H1 (cell line): ENCODE data around the gene NUP155. TPM values are rescaled to one million over a fixed set of nuclear protein-coding genes. Genes with fewer than 3 reads are reported as not detected.

ENCODE experiments used
- CTCF ChIA-PET: fragments of 300-600 bp; sonication (Branson Sonifier 250); formaldehyde crosslinking; loops from one replicate; lab custom pipeline; 2021; ENCODE audit not compliant: partially characterized antibody; lab: Charles Lee
- POLR2A ChIA-PET: fragments of 300-600 bp; sonication (Branson Sonifier 250); formaldehyde crosslinking; loops from one replicate; lab custom pipeline; 2021; ENCODE audit warnings: inconsistent platforms; ENCODE audit not compliant: partially characterized antibody; lab: Charles Lee
- DNase-seq, 2 experiments: peaks; one replicate each; pipeline versions ENCODE4 v3.0.0 to v3.0.0-alpha.2; 2010 to 2022; ENCODE audit warnings: low spot score in 2 of 2, low read depth in 1 of 2, mixed read lengths in 1 of 2
- FAIRE-seq: peaks from 2 replicates; lab custom pipeline; 2011; peaks lifted over from hg19 to GRCh38; lab: Jason Lieb, UNC
- H2AFZ ChIP-seq: 2 replicates; pipeline ENCODE4 v1.8.1; 2012; ENCODE audit warnings: low read length, inconsistent platforms
- H2AK5ac ChIP-seq: 2 replicates; pipeline ENCODE4 v1.6.1; 2013; ENCODE audit warnings: low read depth, low read length
- H2BK120ac ChIP-seq: replicated peaks from 2 replicates; pipeline ENCODE3; 2013; ENCODE audit warnings: low read depth, low read length, inconsistent platforms
- H2BK12ac ChIP-seq: 2 replicates; pipeline ENCODE4 v1.6.1; 2013; ENCODE audit warnings: low read depth, low read length
- H2BK15ac ChIP-seq: 2 replicates; pipeline ENCODE4 v1.6.1; 2013; ENCODE audit warnings: low read length
- H2BK20ac ChIP-seq: 2 replicates; pipeline ENCODE4 v1.6.1; 2013; ENCODE audit warnings: low read length
- H2BK5ac ChIP-seq: 2 replicates; pipeline ENCODE4 v1.6.1; 2013; ENCODE audit warnings: low read depth, low read length
- H3K14ac ChIP-seq: 2 replicates; pipeline ENCODE4 v1.6.1; 2013; ENCODE audit warnings: inconsistent platforms; ENCODE audit not compliant: insufficient read length
- H3K18ac ChIP-seq: 2 replicates; pipeline ENCODE4 v1.6.1; 2013; ENCODE audit warnings: low read length; ENCODE audit errors: extremely low read depth
- H3K23ac ChIP-seq: 2 replicates; pipeline ENCODE4 v1.6.1; 2013; ENCODE audit warnings: inconsistent platforms; ENCODE audit not compliant: insufficient read length
- H3K23me2 ChIP-seq: 2 replicates; pipeline ENCODE4 v1.6.1; 2013; ENCODE audit warnings: low read depth, low read length
- H3K27ac ChIP-seq: 2 replicates; pipeline ENCODE4 v1.6.1; 2011; ENCODE audit warnings: low read depth, low read length, inconsistent platforms
- H3K27me3 ChIP-seq, 4 experiments: replicated peaks in 1 of 4; 1 replicate in 1 of 4; 2 replicates in 3 of 4; pipeline versions ENCODE4 v1.6.1 to v1.8.1; 2011 to 2013; ENCODE audit warnings: low read length in 3 of 4, mild to moderate bottlenecking in 3 of 4, inconsistent platforms in 2 of 4, mixed read lengths in 2 of 4, moderate library complexity in 1 of 4; ENCODE audit not compliant: control insufficient read depth in 3 of 4, insufficient read depth in 3 of 4; ENCODE audit errors: extremely low read depth in 1 of 4
- H3K36me3 ChIP-seq, 4 experiments: 2 replicates each; pipeline versions ENCODE4 v1.6.1 to v1.8.1; 2011 to 2013; ENCODE audit warnings: mild to moderate bottlenecking in 4 of 4, low read length in 3 of 4, moderate library complexity in 2 of 4, control low read depth in 1 of 4, inconsistent platforms in 1 of 4; ENCODE audit not compliant: insufficient read depth in 4 of 4, control insufficient read depth in 2 of 4
- H3K4ac ChIP-seq: replicated peaks from 2 replicates; pipeline ENCODE3; 2013; ENCODE audit warnings: low read length, low read depth, mixed read lengths, inconsistent platforms; ENCODE audit not compliant: insufficient read length
- H3K4me1 ChIP-seq, 4 experiments: replicated peaks in 1 of 4; 1 replicate in 1 of 4; 2 replicates in 3 of 4; pipeline versions ENCODE4 v1.6.1 to v1.8.1; 2011 to 2013; ENCODE audit warnings: low read length in 3 of 4, inconsistent platforms in 2 of 4, mixed read lengths in 1 of 4; ENCODE audit not compliant: insufficient read depth in 4 of 4, control insufficient read depth in 3 of 4
- H3K4me2 ChIP-seq, 2 experiments: 2 replicates each; pipeline versions ENCODE4 v1.6.1 to v1.8.1; 2011 to 2013; ENCODE audit warnings: low read depth in 2 of 2, low read length in 2 of 2, control low read depth in 1 of 2, inconsistent platforms in 1 of 2, mild to moderate bottlenecking in 1 of 2; ENCODE audit not compliant: insufficient read depth in 1 of 2
- H3K4me3 ChIP-seq, 4 experiments: fragments of 200-600, 300-600 bp in 1 of 4; sonication (generic), shearing (Covaris generic), sonication (Bioruptor Twin) in 1 of 4; 2 replicates each; pipeline versions ENCODE4 v1.5.1 to v1.8.1; 2011 to 2016; ENCODE audit warnings: low read length in 4 of 4, low read depth in 3 of 4, control low read depth in 2 of 4, inconsistent platforms in 2 of 4, mild to moderate bottlenecking in 2 of 4, mixed read lengths in 1 of 4, moderate library complexity in 1 of 4; ENCODE audit not compliant: insufficient read depth in 2 of 4; ENCODE audit errors: extremely low read depth in 1 of 4
- H3K56ac ChIP-seq: replicated peaks from 2 replicates; pipeline ENCODE3; 2013; ENCODE audit warnings: low read depth, mild to moderate bottlenecking, mixed read lengths, low read length, inconsistent platforms; ENCODE audit not compliant: insufficient read length
- H3K79me1 ChIP-seq: 2 replicates; pipeline ENCODE4 v1.6.1; 2013; ENCODE audit warnings: low read depth, low read length, control low read depth
- H3K79me2 ChIP-seq, 2 experiments: 2 replicates each; pipeline versions ENCODE4 v1.6.1 to v1.8.1; 2012 to 2013; ENCODE audit warnings: low read length in 2 of 2, mild to moderate bottlenecking in 2 of 2, inconsistent platforms in 1 of 2; ENCODE audit not compliant: insufficient read depth in 2 of 2, control insufficient read depth in 1 of 2
- H3K9ac ChIP-seq, 4 experiments: replicated peaks in 1 of 4; 1 replicate in 1 of 4; 2 replicates in 3 of 4; pipeline versions ENCODE4 v1.6.1 to v1.8.1; 2011 to 2013; ENCODE audit warnings: low read depth in 3 of 4, low read length in 3 of 4, control low read depth in 2 of 4, mild to moderate bottlenecking in 2 of 4, moderate library complexity in 2 of 4, inconsistent platforms in 1 of 4; ENCODE audit errors: extremely low read depth in 1 of 4
- H3K9me3 ChIP-seq, 2 experiments: 2 replicates each; pipeline versions ENCODE4 v1.6.1 to v1.8.1; 2012 to 2013; ENCODE audit warnings: mild to moderate bottlenecking in 2 of 2, moderate library complexity in 2 of 2, control low read depth in 1 of 2, inconsistent platforms in 1 of 2, low read depth in 1 of 2, low read length in 1 of 2, mixed read lengths in 1 of 2; ENCODE audit not compliant: insufficient read depth in 2 of 2
- H4K20me1 ChIP-seq, 2 experiments: replicated peaks in 1 of 2; 2 replicates each; pipeline versions ENCODE3 to v1.8.1; 2011 to 2013; ENCODE audit warnings: inconsistent platforms in 2 of 2, low read length in 2 of 2, mild to moderate bottlenecking in 1 of 2; ENCODE audit not compliant: insufficient read depth in 2 of 2, control insufficient read depth in 1 of 2
- H4K5ac ChIP-seq: 2 replicates; pipeline ENCODE4 v1.6.1; 2013; ENCODE audit warnings: low read length, low read depth, mixed read lengths, inconsistent platforms; ENCODE audit not compliant: insufficient read length
- H4K8ac ChIP-seq: 2 replicates; pipeline ENCODE4 v1.8.0; 2013; ENCODE audit warnings: mild to moderate bottlenecking, moderate library complexity, low read length, inconsistent platforms; ENCODE audit not compliant: insufficient read depth; ENCODE audit errors: extremely low read depth
- H4K91ac ChIP-seq: replicated peaks from 2 replicates; pipeline ENCODE3; 2013; ENCODE audit warnings: low read length, mixed read lengths, inconsistent platforms; ENCODE audit not compliant: insufficient read length
- EP300 ChIP-seq, 2 experiments: IDR thresholded peaks; 1 replicate in 1 of 2; 2 replicates in 1 of 2; pipeline ENCODE4 v1.6.1; 2011 to 2012; ENCODE audit warnings: low read depth in 2 of 2, low read length in 2 of 2, mild to moderate bottlenecking in 2 of 2, borderline replicate concordance in 1 of 2, inconsistent platforms in 1 of 2, moderate library complexity in 1 of 2
- NANOG ChIP-seq: IDR thresholded peaks from 2 replicates; pipeline ENCODE4 v1.6.1; 2011; ENCODE audit warnings: low read length, low read depth, mild to moderate bottlenecking, inconsistent platforms; ENCODE audit not compliant: insufficient read depth, poor library complexity, severe bottlenecking
- WGBS, 2 experiments: shearing (Covaris generic) in 1 of 2; methylation state at CpG; one replicate each; pipeline versions ENCODE4 v1.1.6 to v1.1.7; 2013 to 2015; ENCODE audit warnings: low lambda C conversion rate in 2 of 2, mixed read lengths in 2 of 2, inconsistent platforms in 1 of 2, low coverage in 1 of 2, missing lambda C conversion rate in 1 of 2; ENCODE audit not compliant: insufficient replicate concordance in 2 of 2, insufficient coverage in 1 of 2, insufficient read length in 1 of 2; ENCODE audit errors: extremely low coverage in 1 of 2, missing lambda C conversion rate in 1 of 2; 5-methylcytosine and 5-hydroxymethylcytosine counted together
- polyA plus RNA-seq, 7 experiments: library from polyadenylated mRNA; depleted of rRNA in 3 of 7; stranded (reverse) in 5 of 7; unstranded in 2 of 7; fragments of >200 nt in 5 of 7; fragments of 200-250 nt in 2 of 7; gene quantifications; 1 replicate in 5 of 7; 2 replicates in 1 of 7; 4 replicates in 1 of 7; pipeline versions ENCODE4 v1.2.1 to v1.2.3, GENCODE V29; 2011 to 2013; ENCODE audit warnings: missing spikeins in 2 of 7, mixed read lengths in 2 of 7
- total RNA-seq: library from RNA; stranded (reverse); fragmentation: NEBNext Ultra II Directional; extraction: Animal tissue kit (Norgen Biotek cat#: 25700); gene quantifications from 2 replicates; pipeline ENCODE4 v1.2.1, GENCODE V29; 2021
- TF ChIP-seq, protein P1 (sequence below), 3 experiments: IDR thresholded peaks; 1 replicate in 2 of 3; 2 replicates in 1 of 3; pipeline versions ENCODE4 v1.5.1 to v1.6.1; 2011; ENCODE audit warnings: low read length in 3 of 3, mild to moderate bottlenecking in 3 of 3, inconsistent platforms in 2 of 3, low read depth in 1 of 3, moderate library complexity in 1 of 3; ENCODE audit not compliant: insufficient read depth in 1 of 3; ENCODE audit errors: control extremely low read depth in 1 of 3

The NUP155 gene
- total and polyA plus RNA-seq, 2 of the 8 experiments (the other 6 are each of a cell fraction or from before 2014, with no cell fraction given), result 27.1 to 91.6 TPM

DNA sequence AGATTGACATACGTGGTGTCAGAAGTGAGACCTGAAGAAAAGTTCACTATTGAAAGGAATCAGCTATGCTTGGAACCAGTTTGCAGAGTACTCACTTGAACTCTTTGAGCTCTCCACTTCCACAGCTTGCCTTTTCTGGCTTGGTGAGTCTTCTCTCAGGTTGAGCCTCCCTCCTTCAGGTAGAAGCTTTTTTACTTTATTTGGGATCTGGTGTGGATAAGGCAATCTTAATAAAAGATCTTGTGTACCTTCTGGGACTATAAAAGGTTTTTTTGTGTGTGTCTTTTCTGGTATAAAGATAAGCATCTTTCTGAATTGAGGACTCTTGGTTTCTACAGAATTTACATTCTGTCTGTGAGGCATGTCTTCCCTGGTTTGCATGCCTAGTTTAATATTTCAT is 116.3 kb downstream of the NUP155 start:
- Histone ChIP-seq H3K4me1 (peaks cover 0 to 4% (median 4%) of the 10 kb centered on the region in 4 experiments; a peak in 3 of 7 replicates), H2BK15ac (no peak overlapping the region), H3K23me2 (peaks cover 3% of the 10 kb centered on the region; the same call in 1 of the 2 replicates), H3K36me3 (no peaks in the 10 kb centered on the region), H2BK20ac (no peak overlapping the region), H4K8ac (no peak overlapping the region), H3K56ac (no peak overlapping the region), H2BK120ac (no peak overlapping the region), H3K14ac (no peak overlapping the region), H3K27me3 (no peaks in the 10 kb centered on the region), H3K9me3 (no peaks in the 10 kb centered on the region; a peak in 1 of 4 replicates), H3K23ac (no peak overlapping the region), H4K5ac (no peak overlapping the region), H2AFZ (no peak overlapping the region), H2BK5ac (no peak overlapping the region), H4K91ac (no peak overlapping the region), H3K18ac (no peak overlapping the region), H3K4ac (no peak overlapping the region), H2AK5ac (no peak overlapping the region), H3K4me3 (no peak overlapping the region), H3K4me2 (no peak overlapping the region), H4K20me1 (no peaks in the 10 kb centered on the region), H3K79me2 (no peaks in the 10 kb centered on the region), H3K79me1 (no peaks in the 10 kb centered on the region), H2BK12ac (no peak overlapping the region), H3K27ac (no peak overlapping the region), H3K9ac (no peak overlapping the region)
- WGBS, 2 experiments, result 95% methylated on average over 1 of the region's 1 CpG; no CpG with 5 or more reads in 1 of the 2 experiments
- TF ChIP-seq NANOG, result no peak
- TF ChIP-seq EP300 (IDR thresholded peaks at IDR 0.05; ENCODE audit: borderline replicate concordance in 1 of 2, low read depth in 2 of 2, low read length in 2 of 2), result no peak
- TF ChIP-seq, protein P1, sequence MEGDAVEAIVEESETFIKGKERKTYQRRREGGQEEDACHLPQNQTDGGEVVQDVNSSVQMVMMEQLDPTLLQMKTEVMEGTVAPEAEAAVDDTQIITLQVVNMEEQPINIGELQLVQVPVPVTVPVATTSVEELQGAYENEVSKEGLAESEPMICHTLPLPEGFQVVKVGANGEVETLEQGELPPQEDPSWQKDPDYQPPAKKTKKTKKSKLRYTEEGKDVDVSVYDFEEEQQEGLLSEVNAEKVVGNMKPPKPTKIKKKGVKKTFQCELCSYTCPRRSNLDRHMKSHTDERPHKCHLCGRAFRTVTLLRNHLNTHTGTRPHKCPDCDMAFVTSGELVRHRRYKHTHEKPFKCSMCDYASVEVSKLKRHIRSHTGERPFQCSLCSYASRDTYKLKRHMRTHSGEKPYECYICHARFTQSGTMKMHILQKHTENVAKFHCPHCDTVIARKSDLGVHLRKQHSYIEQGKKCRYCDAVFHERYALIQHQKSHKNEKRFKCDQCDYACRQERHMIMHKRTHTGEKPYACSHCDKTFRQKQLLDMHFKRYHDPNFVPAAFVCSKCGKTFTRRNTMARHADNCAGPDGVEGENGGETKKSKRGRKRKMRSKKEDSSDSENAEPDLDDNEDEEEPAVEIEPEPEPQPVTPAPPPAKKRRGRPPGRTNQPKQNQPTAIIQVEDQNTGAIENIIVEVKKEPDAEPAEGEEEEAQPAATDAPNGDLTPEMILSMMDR (IDR thresholded peaks at IDR 0.05; ENCODE audit: control extremely low read depth in 1 of 3, insufficient read depth in 1 of 3, low read depth in 1 of 3, low read length in 3 of 3), result no peak
- ChIA-PET POLR2A (interaction anchor here (0.6 kb wide), 1 partner anchor 260 kb away, joined by 4 read pairs; no protein-coding TSS in a partner anchor), CTCF (no interaction called here)
- no peak for FAIRE-seq
- DNase-seq, result no peak
